Left ventricle myocardium inferior (tissue), 1 donor: ENCODE results near the gene REC114. TPM values are rescaled to one million over a fixed set of nuclear protein-coding genes. Genes with fewer than 3 reads are reported as not detected.
"Not testable (repeated sequence)": the region's sequence is repeated elsewhere in the genome, so short reads cannot be mapped to it uniquely, and the experiment has no call there.

Experiments
- DNase-seq: peaks from one replicate; pipeline ENCODE4 v3.0.0-alpha.2; 2020
- H3K27ac ChIP-seq: fragments of 200-600 bp; replicated peaks from 2 replicates; pipeline ENCODE4 v1.8.0; 2021
- H3K27me3 ChIP-seq: fragments of 200-600 bp; 2 replicates; pipeline ENCODE4 v1.8.0; 2021; ENCODE audit warnings: low read depth
- H3K36me3 ChIP-seq: fragments of 200-600 bp; 2 replicates; pipeline ENCODE4 v1.8.0; 2021
- H3K4me1 ChIP-seq: fragments of 200-600 bp; 2 replicates; pipeline ENCODE4 v1.8.0; 2021
- H3K4me3 ChIP-seq: fragments of 200-600 bp; 2 replicates; pipeline ENCODE4 v1.8.0; 2021; ENCODE audit warnings: mild to moderate bottlenecking, moderate library complexity
- H3K9me3 ChIP-seq: fragments of 200-600 bp; replicated peaks from 2 replicates; pipeline ENCODE4 v1.8.0; 2021
- intact Hi-C: fragments of 100-400 bp; cut with micrococcal nuclease; formaldehyde crosslinking; loops from one replicate; pipeline ENCODE4 v1.11.0; 2022
- total RNA-seq: library from RNA; stranded (reverse); fragmentation: NEBNext Ultra II Directional; extraction: Animal tissue kit (Norgen Biotek cat#: 25700); gene quantifications from one replicate; pipeline ENCODE4 v1.2.1, GENCODE V29; 2021
- TF ChIP-seq, protein P1 (sequence below): fragments of 200-600 bp; IDR thresholded peaks from 2 replicates; pipeline ENCODE4 v1.8.0; 2021; ENCODE audit warnings: antibody characterized with exemption, mild to moderate bottlenecking, borderline replicate concordance
- donor health status: DM: no; HTN: yes; CAD: no; lungs with severe emphysema.

The REC114 gene
- total RNA-seq, 1 donor from 2014 or later, result 1.4 TPM

DNA sequence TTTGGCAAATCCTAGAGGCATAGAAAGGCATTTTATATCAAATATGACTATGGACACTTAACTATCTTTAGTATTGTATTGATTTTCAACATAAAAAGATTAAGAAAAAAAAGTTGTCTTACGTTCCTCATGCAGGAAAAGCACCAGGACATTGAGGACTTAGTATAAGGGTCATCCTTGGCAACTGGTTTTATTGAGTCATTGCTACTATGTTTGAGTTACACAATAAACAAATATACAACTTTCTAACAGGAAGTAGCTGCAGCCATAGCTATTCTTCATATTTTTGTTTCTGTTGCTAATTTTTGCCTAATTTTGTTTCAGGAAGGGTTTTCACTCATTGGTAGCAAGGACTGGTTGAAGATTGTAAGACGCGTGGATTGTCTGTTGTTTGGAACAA lies 97.2 kb downstream of the REC114 start:
- TF ChIP-seq, protein P1, sequence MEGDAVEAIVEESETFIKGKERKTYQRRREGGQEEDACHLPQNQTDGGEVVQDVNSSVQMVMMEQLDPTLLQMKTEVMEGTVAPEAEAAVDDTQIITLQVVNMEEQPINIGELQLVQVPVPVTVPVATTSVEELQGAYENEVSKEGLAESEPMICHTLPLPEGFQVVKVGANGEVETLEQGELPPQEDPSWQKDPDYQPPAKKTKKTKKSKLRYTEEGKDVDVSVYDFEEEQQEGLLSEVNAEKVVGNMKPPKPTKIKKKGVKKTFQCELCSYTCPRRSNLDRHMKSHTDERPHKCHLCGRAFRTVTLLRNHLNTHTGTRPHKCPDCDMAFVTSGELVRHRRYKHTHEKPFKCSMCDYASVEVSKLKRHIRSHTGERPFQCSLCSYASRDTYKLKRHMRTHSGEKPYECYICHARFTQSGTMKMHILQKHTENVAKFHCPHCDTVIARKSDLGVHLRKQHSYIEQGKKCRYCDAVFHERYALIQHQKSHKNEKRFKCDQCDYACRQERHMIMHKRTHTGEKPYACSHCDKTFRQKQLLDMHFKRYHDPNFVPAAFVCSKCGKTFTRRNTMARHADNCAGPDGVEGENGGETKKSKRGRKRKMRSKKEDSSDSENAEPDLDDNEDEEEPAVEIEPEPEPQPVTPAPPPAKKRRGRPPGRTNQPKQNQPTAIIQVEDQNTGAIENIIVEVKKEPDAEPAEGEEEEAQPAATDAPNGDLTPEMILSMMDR, result no peak
- no peak for DNase-seq
- Histone ChIP-seq H3K27me3 (no peaks in the 10 kb centered on the region), H3K9me3 (no peaks in the 10 kb centered on the region), H3K4me3 (no peak overlapping the region), H3K36me3 (no peaks in the 10 kb centered on the region), H3K4me1 (peaks cover 5% of the 10 kb centered on the region), H3K27ac (no peak overlapping the region)
- intact Hi-C loops, result no loop called here

DNA sequence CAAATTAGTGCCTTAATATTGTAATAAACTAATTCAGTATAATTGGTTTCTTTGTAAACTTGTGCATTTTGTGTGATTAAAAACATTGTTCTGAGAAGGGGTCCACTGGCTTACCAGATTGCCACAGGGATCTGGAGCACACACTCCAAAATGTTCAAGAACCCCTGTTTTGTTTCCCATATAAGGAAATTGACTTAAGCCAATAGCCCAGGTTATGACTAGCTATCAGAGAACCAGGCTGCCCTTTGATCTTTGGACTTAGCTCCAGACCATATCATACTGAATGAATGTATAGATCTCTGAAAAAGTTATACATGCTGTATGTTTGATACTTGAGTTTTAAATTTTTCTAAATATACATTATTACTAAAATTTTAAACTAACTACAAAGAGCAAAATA lies 98.5 kb downstream of the REC114 start:
- Histone ChIP-seq H3K4me1 (peaks cover 5% of the 10 kb centered on the region), H3K9me3 (no peaks in the 10 kb centered on the region), H3K27ac (no peak overlapping the region), H3K4me3 (no peak overlapping the region), H3K36me3 (no peaks in the 10 kb centered on the region), H3K27me3 (no peaks in the 10 kb centered on the region)
- intact Hi-C loops, result no loop called here
- DNase-seq, result no peak
- TF ChIP-seq, protein P1, result no peak

DNA sequence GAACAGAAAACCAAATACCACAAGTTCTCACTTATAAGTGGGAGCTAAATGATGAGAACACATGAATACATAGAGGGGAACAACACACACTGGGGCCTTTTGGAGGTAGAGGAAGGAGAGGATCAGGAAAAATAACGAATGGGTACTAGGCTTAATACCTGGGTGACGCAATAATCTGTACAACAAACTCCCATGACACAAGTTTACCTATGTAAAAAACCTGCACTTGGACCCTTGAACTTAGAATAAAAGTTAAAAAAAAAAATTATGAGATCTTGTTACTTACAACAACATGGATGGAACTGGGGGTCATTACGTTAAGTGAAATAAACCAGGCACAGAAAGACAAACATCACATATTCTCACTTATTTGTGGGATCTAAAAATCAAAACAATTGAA lies 106.0 kb downstream of the REC114 start:
- H3K36me3 ChIP-seq, H3K4me3 ChIP-seq, intact Hi-C loops, H3K4me1 ChIP-seq, H3K27ac ChIP-seq, DNase-seq, H3K27me3 ChIP-seq, H3K9me3 ChIP-seq: not testable (repeated sequence)

DNA sequence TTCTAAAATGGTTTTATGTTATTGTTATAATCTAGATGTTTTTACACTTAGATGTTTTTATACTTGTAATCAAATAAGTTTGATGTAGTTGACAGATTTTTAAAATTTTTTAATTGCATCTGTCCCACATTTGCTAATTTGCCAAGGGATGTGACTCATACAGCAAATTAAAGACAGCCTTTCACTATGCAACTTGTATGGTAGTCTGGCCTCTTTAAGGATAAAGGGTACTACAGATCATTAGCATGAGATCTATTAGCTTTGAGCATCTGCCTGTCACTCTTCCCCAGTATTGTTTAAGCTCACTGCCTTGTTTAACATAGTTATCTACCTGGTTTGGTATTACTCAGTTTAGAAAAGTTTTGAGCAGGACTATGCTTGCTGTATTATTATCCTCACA lies 107.2 kb downstream of the REC114 start:
- H3K27ac ChIP-seq, result no peak overlapping the region
- no peak overlapping the region for H3K4me3 ChIP-seq
- TF ChIP-seq, protein P1, result no peak
- no peak for DNase-seq
- no peaks in the 10 kb centered on the region for H3K9me3 ChIP-seq
- no peaks in the 10 kb centered on the region for H3K27me3 ChIP-seq
- intact Hi-C loops, result no loop called here
- H3K4me1 ChIP-seq, result no peaks in the 10 kb centered on the region
- H3K36me3 ChIP-seq, result peaks cover 4% of the 10 kb centered on the region

DNA sequence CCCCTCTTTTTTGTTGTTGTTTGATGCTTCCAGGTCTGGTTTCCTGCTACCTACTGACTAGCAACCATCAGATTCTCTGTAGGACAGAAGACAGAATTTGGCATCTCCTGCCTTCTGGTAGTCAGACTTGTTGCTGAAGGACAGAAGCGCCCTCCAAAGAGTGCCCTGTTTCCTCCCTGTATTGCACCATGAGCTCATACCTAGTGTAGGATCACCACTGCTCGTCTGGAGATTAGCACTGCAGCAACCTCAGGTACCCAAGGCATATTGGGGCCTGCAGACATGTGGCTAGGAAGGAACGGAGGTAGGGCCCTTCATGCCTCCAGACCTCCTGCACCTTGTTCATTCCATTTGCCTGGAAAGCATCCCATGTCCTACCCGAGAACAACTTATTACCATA lies 112.1 kb downstream of the REC114 start:
- Histone ChIP-seq H3K27me3 (no peaks in the 10 kb centered on the region), H3K9me3 (no peaks in the 10 kb centered on the region), H3K4me1 (no peaks in the 10 kb centered on the region), H3K27ac (no peak overlapping the region), H3K36me3 (peaks cover 48% of the 10 kb centered on the region), H3K4me3 (no peak overlapping the region)
- no peak for DNase-seq
- TF ChIP-seq, protein P1, result no peak
- intact Hi-C loops, result no loop called here

DNA sequence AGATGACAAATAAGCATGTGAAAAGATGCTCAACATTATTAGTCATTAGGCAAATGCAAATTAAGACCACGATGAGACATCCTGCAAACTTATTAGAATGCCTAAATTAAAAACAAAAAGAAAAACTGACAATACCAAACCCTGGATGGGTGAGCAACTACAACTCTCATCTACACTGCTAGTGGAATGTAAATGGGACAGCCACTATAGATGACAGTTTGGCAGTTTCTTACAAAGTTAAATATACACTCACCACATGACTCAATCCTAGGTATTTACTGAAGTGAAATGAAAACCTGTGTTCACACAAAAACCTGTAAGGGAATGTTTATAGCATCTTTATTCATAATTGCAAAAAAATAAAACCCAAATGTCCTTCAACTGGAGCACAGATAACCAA lies 115.6 kb downstream of the REC114 start:
- intact Hi-C loops, result no loop called here
- Histone ChIP-seq H3K9me3 (no peaks in the 10 kb centered on the region), H3K27me3 (no peaks in the 10 kb centered on the region), H3K27ac (no peak overlapping the region), H3K36me3 (peaks cover 77% of the 10 kb centered on the region), H3K4me1 (no peaks in the 10 kb centered on the region), H3K4me3 (no peak overlapping the region)
- no peak for DNase-seq
- TF ChIP-seq, protein P1, result no peak
